GM06990 (cell line): ENCODE data around the gene NCS1.
A peak's percentile ranks its signal among the peaks of the same experiment; 100 is the strongest.

ENCODE experiments used
- DNase-seq: peaks from one replicate; pipeline ENCODE4 v3.0.0-alpha.2; 2011; ENCODE audit not compliant: insufficient read length; ENCODE audit errors: extremely low read depth
- H3K27me3 ChIP-seq: replicated peaks from 2 replicates; pipeline ENCODE4 v1.6.0; 2011; ENCODE audit warnings: low read length; ENCODE audit not compliant: control insufficient read depth, insufficient read depth
- H3K36me3 ChIP-seq: 2 replicates; pipeline ENCODE4 v1.5.1; 2011; ENCODE audit warnings: low read length; ENCODE audit not compliant: control insufficient read depth, insufficient read depth
- H3K4me3 ChIP-seq: replicated peaks from 2 replicates; pipeline ENCODE4 v1.5.1; 2011; ENCODE audit warnings: low read depth, mild to moderate bottlenecking, control low read depth, low read length
- CTCF ChIP-seq: IDR thresholded peaks from 2 replicates; pipeline ENCODE4 v1.5.1; 2011; ENCODE audit warnings: low read length, control low read depth, mild to moderate bottlenecking, inconsistent platforms; ENCODE audit not compliant: insufficient read depth, poor library complexity, severe bottlenecking

NCS1 gene

GRCh38 chr9:130243015-130243881 lies 71.0 kb downstream of the NCS1 start:
- DNase-seq = peak; percentile 64
- no peaks in the 10 kb centered on the region for H3K36me3 ChIP-seq
- H3K27me3 ChIP-seq = no peaks in the 10 kb centered on the region
- H3K4me3 ChIP-seq = no peak overlapping the region
- TF ChIP-seq CTCF = peak; percentile 89

- Histone ChIP-seq H3K36me3 (no peaks in the 10 kb centered on the region), H3K4me3 (no peak overlapping the region), H3K27me3 (no peaks in the 10 kb centered on the region)
- no peak for DNase-seq
- no peak for TF ChIP-seq CTCF
Observed at GRCh38 chr9:130243882-130244170, 71.6 kb downstream of the NCS1 start.

- Histone ChIP-seq H3K36me3 (no peaks in the 10 kb centered on the region), H3K4me3 (no peak overlapping the region), H3K27me3 (no peaks in the 10 kb centered on the region)
- TF ChIP-seq CTCF = no peak
- DNase-seq = no peak
Observed at GRCh38 chr9:130244548-130245165, 72.5 kb downstream of the NCS1 start.

- H3K4me3 ChIP-seq = no peak overlapping the region
- TF ChIP-seq CTCF = no peak
- no peaks in the 10 kb centered on the region for H3K36me3 ChIP-seq
- H3K27me3 ChIP-seq = no peaks in the 10 kb centered on the region
- DNase-seq = no peak
Observed at GRCh38 chr9:130245474-130245873, 73.3 kb downstream of the NCS1 start.

- no peaks in the 10 kb centered on the region for H3K36me3 ChIP-seq
- TF ChIP-seq CTCF = no peak
- DNase-seq = no peak
- no peaks in the 10 kb centered on the region; the same call in 1 of the 2 replicates for H3K27me3 ChIP-seq
- no peak overlapping the region for H3K4me3 ChIP-seq
Observed at GRCh38 chr9:130246126-130246525, 73.9 kb downstream of the NCS1 start.
